Skin of body (tissue), 2 donors: ENCODE measurements around the gene GRAP. TPM values are rescaled to one million over a fixed set of nuclear protein-coding genes. Genes with fewer than 3 reads are reported as not detected.
"Not testable (repeated sequence)": the region's sequence is repeated elsewhere in the genome, so short reads cannot be mapped to it uniquely, and the experiment has no call there.

Experiments used
- DNase-seq: peaks from one replicate; lab custom pipeline; 2025; lab: John Stamatoyannopoulos, UW
- total RNA-seq: library from RNA; depleted of rRNA; stranded (reverse); fragments of >200 nt; gene quantifications from one replicate; pipeline ENCODE4 v1.2.3, GENCODE V29; 2014

GRAP gene
- total RNA-seq, 1 donor from 2014 or later: 2.2 TPM

DNA sequence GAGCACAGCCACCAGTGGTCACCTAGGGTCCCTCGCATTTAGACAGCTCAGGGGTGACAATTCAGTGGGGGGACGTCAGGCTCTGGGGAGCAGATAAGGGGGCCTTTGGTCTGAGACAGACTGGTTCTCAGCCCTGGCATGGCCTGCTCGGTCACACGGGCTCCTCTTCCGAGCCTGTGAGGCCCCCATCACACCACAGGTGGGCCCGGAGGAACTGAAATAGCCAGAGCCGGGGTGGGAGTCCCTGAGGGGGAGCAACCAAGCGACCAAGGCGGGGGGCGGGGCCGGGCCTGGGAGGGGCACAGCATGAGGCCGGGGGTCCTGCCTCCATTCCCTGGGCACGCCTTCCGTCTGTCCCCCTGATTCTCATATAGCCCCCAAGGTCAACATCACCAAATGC, 4.4 kb downstream of the GRAP start:
- DNase-seq: not testable (repeated sequence)

GRCh38 chr17:19041871-19042270, 4.9 kb downstream of the GRAP start:
- not testable (repeated sequence) for DNase-seq

DNA sequence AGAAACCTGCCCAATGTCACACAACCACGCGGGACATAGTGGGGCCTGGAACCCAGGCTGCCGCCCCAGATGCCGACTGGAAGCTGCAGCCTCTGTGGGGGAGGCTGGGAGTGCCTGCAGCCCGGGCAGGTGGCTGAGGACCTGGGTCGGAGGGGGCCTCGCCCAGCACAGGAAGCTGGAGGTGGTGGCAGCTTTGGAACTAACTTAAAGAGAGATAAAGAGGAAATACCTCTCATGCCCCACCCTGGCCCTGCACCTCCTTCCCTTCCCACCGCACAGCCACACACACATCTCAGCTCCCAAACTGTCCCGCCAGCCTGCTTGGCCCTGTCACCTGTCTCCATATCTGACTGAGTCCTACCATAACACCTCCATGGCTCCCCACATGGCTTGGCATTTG, 6.4 kb downstream of the GRAP start:
- DNase-seq: not testable (repeated sequence)

DNA sequence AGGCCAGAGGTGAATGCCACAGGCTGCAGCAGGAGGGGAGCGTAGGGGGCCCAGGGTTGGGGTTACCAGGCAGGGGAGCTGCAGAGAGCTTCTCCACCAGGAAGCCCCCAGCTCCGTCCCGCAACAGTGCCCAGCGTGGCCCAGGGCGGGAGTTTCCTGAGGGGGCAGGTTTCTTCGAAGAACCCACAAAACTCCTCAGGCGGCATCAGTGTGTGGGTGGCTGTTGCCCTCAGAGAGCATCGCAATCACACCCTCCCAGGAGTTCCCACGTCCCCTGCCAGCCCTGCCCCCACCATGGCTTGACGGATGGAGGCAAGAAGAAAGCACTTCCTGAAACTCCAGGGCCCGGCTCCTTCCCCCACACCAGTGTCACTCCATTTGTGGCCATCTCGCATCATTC, 8.0 kb downstream of the GRAP start:
- DNase-seq: not testable (repeated sequence)

DNA sequence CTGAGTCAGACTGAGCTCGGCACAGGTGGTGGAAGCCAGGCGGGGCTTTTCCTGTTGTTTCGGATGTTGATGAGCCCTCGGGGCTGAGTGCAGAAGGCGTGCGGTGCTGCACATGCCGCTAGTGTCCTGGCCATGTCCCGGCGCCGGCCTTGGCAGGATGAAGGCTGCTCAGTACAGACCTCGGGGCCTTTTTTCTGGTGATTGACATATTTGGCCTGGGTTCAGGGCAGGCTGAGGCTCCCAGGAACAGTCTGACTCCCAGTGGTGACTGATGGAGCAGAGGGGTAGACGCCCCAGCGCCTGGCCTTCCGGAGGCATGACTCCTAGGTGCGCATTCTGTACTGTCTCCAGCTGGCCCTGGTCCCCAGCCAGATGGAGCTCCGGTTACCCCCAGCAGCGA, 8.8 kb downstream of the GRAP start:
- DNase-seq: not testable (repeated sequence)

DNA sequence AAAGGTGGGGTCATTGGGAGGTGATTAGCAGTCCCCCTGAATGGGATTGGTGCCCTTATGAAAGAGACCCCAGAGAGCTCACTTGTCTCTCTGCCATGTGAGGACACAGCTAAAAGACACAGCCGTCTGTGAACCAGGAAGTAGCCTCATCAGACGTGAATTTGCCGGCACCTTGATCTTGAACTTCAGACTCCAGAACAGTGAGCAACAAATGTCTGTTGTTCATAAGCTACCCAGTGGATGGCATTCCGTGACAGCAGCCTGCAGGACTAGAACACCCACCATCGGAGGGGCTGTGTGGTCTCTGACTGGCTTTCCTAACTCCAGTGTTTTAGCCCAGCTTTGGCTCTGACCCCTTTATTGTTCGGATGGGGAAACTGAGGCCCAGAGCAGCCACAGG, 9.2 kb downstream of the GRAP start:
- not testable (repeated sequence) for DNase-seq

DNA sequence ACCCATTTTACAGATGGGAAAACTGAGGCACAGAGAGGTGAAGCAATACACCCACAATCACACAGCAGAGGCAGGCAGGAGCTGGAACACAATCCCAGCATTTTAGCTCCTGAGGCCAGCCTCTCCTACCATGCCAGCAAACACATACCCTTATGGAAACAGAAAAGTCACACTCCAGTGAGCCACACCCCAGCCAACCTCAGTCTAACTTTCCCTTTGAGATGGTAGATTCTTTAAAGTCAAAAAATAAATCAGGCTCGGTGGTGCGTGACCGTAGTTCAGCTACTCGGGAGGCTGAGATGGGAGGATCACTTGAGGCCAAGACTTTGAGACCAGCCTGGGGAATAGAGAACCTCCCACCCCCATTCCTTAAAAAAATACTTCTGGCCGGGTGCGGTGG, 10.6 kb downstream of the GRAP start:
- not testable (repeated sequence) for DNase-seq

GRCh38 chr17:19032377-19032988, 14.3 kb downstream of the GRAP start:
- DNase-seq: not testable (repeated sequence)

DNA sequence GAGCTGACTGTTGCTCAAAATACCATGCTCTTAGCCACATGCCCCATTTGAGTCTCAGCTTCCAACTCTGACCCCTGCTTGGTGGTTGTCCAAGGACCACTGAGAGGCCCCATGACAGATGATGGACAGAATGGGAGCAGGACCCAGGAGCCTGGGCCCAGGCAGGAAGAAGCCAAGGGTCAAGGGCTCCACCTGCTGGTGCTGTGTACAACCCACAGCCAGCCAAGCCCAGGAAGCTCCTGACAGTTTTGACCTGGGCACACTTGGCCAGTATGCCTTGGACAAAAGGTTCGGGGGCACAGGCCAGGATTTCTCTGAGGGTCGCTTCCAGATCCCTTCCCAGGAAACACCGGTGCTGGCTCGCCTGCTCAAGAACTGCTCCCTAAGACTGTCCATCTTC, 15.0 kb downstream of the GRAP start:
- not testable (repeated sequence) for DNase-seq

- DNase-seq: not testable (repeated sequence)
These were observed 15.8 kb downstream of the GRAP start for GRCh38 chr17:19030771-19031449.

- DNase-seq: not testable (repeated sequence)
These were observed 17.0 kb downstream of the GRAP start for GRCh38 chr17:19029740-19030139.

GRCh38 chr17:19028671-19029070, 18.1 kb downstream of the GRAP start:
- not testable (repeated sequence) for DNase-seq

GRCh38 chr17:19024101-19025078, 22.4 kb downstream of the GRAP start:
- DNase-seq: no peak

- no peak for DNase-seq
These were observed 23.4 kb downstream of the GRAP start for GRCh38 chr17:19023209-19023999.

- DNase-seq: no peak
These were observed 24.0 kb downstream of the GRAP start for GRCh38 chr17:19022747-19023146.

DNA sequence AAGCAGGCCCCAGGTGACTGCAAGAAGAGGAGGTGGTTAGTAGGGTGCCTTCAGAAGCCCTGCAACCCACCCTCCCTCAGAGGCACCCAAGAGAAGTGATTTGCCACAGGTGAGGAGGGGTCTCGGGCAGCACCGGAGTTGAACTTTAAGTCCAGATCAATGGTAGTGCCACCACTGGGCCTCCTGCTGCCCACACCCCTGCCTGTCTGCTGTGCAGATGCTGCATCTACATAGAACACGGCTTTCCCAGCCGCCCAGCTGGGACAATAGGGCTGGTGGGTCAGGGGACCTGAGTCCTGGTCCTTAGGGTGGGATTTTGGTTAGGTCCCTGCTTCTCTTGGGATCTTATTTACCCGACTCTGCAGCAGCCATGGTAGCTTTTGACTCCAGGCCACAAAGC, 24.6 kb downstream of the GRAP start:
- DNase-seq: no peak

GRCh38 chr17:19021622-19022083, 25.1 kb downstream of the GRAP start:
- no peak for DNase-seq

DNA sequence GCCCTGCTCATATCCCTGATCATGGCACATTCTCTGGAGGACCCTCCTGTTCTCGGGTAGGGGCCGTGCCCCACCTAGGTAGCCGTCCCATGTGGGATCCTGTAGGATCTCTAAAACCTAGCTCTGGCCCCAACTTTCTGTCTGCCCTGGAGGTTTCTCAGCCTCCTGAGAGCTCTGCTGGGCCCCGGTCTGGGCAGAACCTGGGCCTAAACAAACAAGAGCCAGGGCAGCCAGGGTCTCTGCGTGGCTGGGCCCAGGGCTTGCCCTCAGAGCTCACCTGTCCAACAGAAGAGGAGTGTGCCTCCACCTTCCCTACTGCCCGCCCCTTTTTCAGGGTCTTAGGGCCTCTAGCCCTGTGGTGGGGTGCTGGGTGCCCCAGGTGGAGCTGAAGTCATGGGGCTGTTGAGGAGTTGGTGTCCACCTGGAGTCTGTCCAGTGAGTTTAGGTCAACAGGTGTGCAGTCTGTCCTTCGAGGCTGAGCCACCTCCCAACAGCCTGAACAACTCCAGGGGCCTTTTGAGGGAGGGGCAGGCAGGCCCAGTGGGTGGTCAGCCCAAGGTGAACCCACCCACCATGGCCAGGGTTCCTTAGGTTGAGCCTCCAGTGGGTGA, 25.6 kb downstream of the GRAP start:
- DNase-seq: not testable (repeated sequence)

DNA sequence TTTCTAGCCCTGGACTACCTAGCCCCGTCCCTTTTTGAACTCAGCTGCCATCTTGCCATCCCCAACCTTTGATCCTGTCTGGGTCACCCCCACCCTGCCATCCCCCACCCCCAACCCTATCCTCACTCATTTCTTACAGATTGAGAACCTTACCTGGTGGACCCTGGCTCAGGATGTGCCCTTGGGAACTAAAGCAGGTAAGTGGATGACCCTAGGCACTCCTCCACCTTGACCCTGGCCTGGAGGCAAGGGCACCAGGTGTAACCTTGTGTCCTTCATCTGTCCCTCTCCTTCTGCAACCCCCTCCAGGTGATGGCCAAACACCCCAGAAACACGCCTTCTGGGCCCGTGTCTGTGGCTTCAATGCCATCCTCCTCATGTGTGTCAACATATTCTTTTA, 26.7 kb downstream of the GRAP start:
- DNase-seq: no peak
